Dedifferentiated amniotic fluid mesenchymal stem cell (primary cell): Measurements from ENCODE around the gene BAIAP2L1.
"Not testable (repeated sequence)": the region's sequence is repeated elsewhere in the genome, so short reads cannot be mapped to it uniquely, and the experiment has no call there.

Experiments used
- DNase-seq: peaks from one replicate; pipeline ENCODE4 v3.0.0-alpha.2; 2016; ENCODE audit errors: extremely low spot score

BAIAP2L1 gene

GRCh38 chr7:98322331-98323270 lies 78.3 kb downstream of the BAIAP2L1 start:
- DNase-seq: no peak

- DNase-seq: no peak
Observed at GRCh38 chr7:98321301-98321700, 79.6 kb downstream of the BAIAP2L1 start.

GRCh38 chr7:98319176-98319575 lies 81.7 kb downstream of the BAIAP2L1 start:
- DNase-seq: no peak

GRCh38 chr7:98317366-98318040 lies 83.4 kb downstream of the BAIAP2L1 start:
- DNase-seq: no peak

- not testable (repeated sequence) for DNase-seq
Observed at GRCh38 chr7:98315994-98316527, 84.8 kb downstream of the BAIAP2L1 start.

- DNase-seq: no peak
Observed at GRCh38 chr7:98315318-98315993, 85.4 kb downstream of the BAIAP2L1 start.

GRCh38 chr7:98314469-98314868 lies 86.4 kb downstream of the BAIAP2L1 start:
- DNase-seq: no peak

GRCh38 chr7:98312201-98312600 lies 88.7 kb downstream of the BAIAP2L1 start:
- DNase-seq: no peak

- no peak for DNase-seq
Observed at GRCh38 chr7:98309566-98309965, 91.3 kb downstream of the BAIAP2L1 start.

- DNase-seq: no peak
Observed at GRCh38 chr7:98307971-98308466, 92.9 kb downstream of the BAIAP2L1 start.

GRCh38 chr7:98305951-98306535 lies 94.8 kb downstream of the BAIAP2L1 start:
- DNase-seq: no peak

GRCh38 chr7:98303906-98304305 lies 97.0 kb downstream of the BAIAP2L1 start:
- no peak for DNase-seq

- DNase-seq: no peak
Observed at GRCh38 chr7:98303176-98303865, 97.6 kb downstream of the BAIAP2L1 start.

- no peak for DNase-seq
Observed at GRCh38 chr7:98301693-98302470, 99.0 kb downstream of the BAIAP2L1 start.

GRCh38 chr7:98300595-98301372 lies 100.1 kb downstream of the BAIAP2L1 start:
- no peak for DNase-seq

GRCh38 chr7:98297626-98298286 lies 103.1 kb downstream of the BAIAP2L1 start:
- no peak for DNase-seq

- no peak for DNase-seq
Observed at GRCh38 chr7:98296833-98297232, 104.1 kb downstream of the BAIAP2L1 start.

GRCh38 chr7:98295467-98296192 lies 105.3 kb downstream of the BAIAP2L1 start:
- DNase-seq: no peak
